ENCODE results near the gene ZNF749.

DNA sequence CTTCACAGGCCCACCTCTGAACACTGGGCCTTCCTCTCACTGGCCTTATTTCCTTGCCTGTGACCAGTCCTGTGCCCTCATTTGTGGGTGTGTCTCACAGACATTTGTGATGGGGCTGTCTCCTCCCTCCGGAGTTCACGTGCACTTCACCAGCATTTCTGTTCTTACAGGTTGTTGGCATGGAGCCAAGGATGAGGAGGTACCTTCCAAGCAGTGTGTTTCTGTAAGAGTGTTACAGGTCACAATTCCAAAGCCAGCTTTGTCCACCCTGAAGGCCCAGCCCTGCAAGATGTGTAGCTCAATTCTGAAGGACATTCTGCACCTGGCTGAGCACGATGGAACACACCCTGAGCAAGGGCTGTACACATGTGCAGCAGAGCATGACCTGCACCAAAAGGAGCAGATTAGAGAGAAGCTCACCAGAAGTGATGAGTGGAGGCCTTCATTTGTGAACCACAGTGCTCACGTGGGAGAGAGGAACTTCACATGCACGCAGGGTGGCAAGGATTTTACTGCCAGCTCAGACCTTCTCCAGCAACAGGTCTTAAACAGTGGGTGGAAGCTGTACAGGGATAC, 8.1 kb downstream of the ZNF749 start:
- no peak for TF ChIP-seq CTCF (IDR thresholded peaks at IDR 0.05)
- no peak for TF ChIP-seq EP300 (IDR thresholded peaks at IDR 0.05)
- TF ChIP-seq POLR2A (IDR thresholded peaks at IDR 0.05): no peak

Data from suprapubic skin (tissue), 3 donors.